ENCODE measurements around the gene OGDH.

Gene OGDH

GRCh38 chr7:44626620-44627019 lies 20.2 kb downstream of the OGDH start:
- Histone ChIP-seq H3K4me3 (ENCODE audit: low read length) (no peak overlapping the region), H3K4me1 (ENCODE audit: control insufficient read depth, low read length) (peaks cover 30% of the 10 kb centered on the region), H3K4me2 (ENCODE audit: low read length) (no peak overlapping the region), H3K27me3 (ENCODE audit: control insufficient read depth, low read length) (no peaks in the 10 kb centered on the region), H3K9me3 (ENCODE audit: control insufficient read depth, insufficient read depth, low read length) (no peaks in the 10 kb centered on the region), H3K79me2 (ENCODE audit: control insufficient read depth, low read length) (peaks cover 65% of the 10 kb centered on the region), H3F3A (ENCODE audit: control insufficient read depth, insufficient read depth) (peaks cover 8% of the 10 kb centered on the region; the same call in 1 of the 2 replicates), H4K20me1 (ENCODE audit: control insufficient read depth, insufficient read depth, low read depth, low read length) (peaks cover 19% of the 10 kb centered on the region), H3K9me2 (replicated peaks; ENCODE audit: control insufficient read depth, low read length) (no peaks in the 10 kb centered on the region), H3K36me3 (ENCODE audit: control insufficient read depth, low read length) (peaks cover 61% of the 10 kb centered on the region), H3K27ac (ENCODE audit: low read depth, low read length) (no peak overlapping the region)
- TF ChIP-seq CTCF (IDR thresholded peaks at IDR 0.05; ENCODE audit: low read depth, low read length, poor library complexity, severe bottlenecking), result no peak
- TF ChIP-seq EZH2phosphoT487 (IDR thresholded peaks at IDR 0.05; ENCODE audit: borderline replicate concordance, low read length), result no peak

GRCh38 chr7:44629829-44630522 lies 23.5 kb downstream of the OGDH start:
- Histone ChIP-seq H3K4me2 (ENCODE audit: low read length) (peak overlapping the region; percentile 34), H3K27ac (ENCODE audit: low read depth, low read length) (peak overlapping the region; percentile 65), H3K4me3 (ENCODE audit: low read length) (peak overlapping the region; percentile 12), H3F3A (ENCODE audit: control insufficient read depth, insufficient read depth) (peaks cover 15% of the 10 kb centered on the region), H3K27me3 (ENCODE audit: control insufficient read depth, low read length) (no peaks in the 10 kb centered on the region), H3K36me3 (ENCODE audit: control insufficient read depth, low read length) (peaks cover 42% of the 10 kb centered on the region), H3K4me1 (ENCODE audit: control insufficient read depth, low read length) (peaks cover 62% of the 10 kb centered on the region), H4K20me1 (ENCODE audit: control insufficient read depth, insufficient read depth, low read depth, low read length) (peaks cover 6% of the 10 kb centered on the region; the same call in 1 of the 2 replicates), H3K9me2 (replicated peaks; ENCODE audit: control insufficient read depth, low read length) (no peaks in the 10 kb centered on the region), H3K9me3 (ENCODE audit: control insufficient read depth, insufficient read depth, low read length) (no peaks in the 10 kb centered on the region), H3K79me2 (ENCODE audit: control insufficient read depth, low read length) (peaks cover 51% of the 10 kb centered on the region)
- TF ChIP-seq EZH2phosphoT487 (IDR thresholded peaks at IDR 0.05; ENCODE audit: borderline replicate concordance, low read length) (no peak), CTCF (IDR thresholded peaks at IDR 0.05; ENCODE audit: low read depth, low read length, poor library complexity, severe bottlenecking) (no peak)

- Histone ChIP-seq H3K9me3 (ENCODE audit: control insufficient read depth, insufficient read depth, low read length) (no peaks in the 10 kb centered on the region), H3K9me2 (replicated peaks; ENCODE audit: control insufficient read depth, low read length) (no peaks in the 10 kb centered on the region), H3K27ac (ENCODE audit: low read depth, low read length) (peak overlapping the region; percentile 65), H3K4me1 (ENCODE audit: control insufficient read depth, low read length) (peaks cover 62% of the 10 kb centered on the region), H3F3A (ENCODE audit: control insufficient read depth, insufficient read depth) (peaks cover 15% of the 10 kb centered on the region), H3K27me3 (ENCODE audit: control insufficient read depth, low read length) (no peaks in the 10 kb centered on the region), H4K20me1 (ENCODE audit: control insufficient read depth, insufficient read depth, low read depth, low read length) (peaks cover 6% of the 10 kb centered on the region; the same call in 1 of the 2 replicates), H3K4me3 (ENCODE audit: low read length) (peak overlapping the region; percentile 12), H3K36me3 (ENCODE audit: control insufficient read depth, low read length) (peaks cover 33% of the 10 kb centered on the region), H3K4me2 (ENCODE audit: low read length) (peak overlapping the region; percentile 34), H3K79me2 (ENCODE audit: control insufficient read depth, low read length) (peaks cover 41% of the 10 kb centered on the region)
- TF ChIP-seq EZH2phosphoT487 (IDR thresholded peaks at IDR 0.05; ENCODE audit: borderline replicate concordance, low read length) (no peak), CTCF (IDR thresholded peaks at IDR 0.05; ENCODE audit: low read depth, low read length, poor library complexity, severe bottlenecking) (no peak)
These were observed 24.5 kb downstream of the OGDH start for GRCh38 chr7:44630792-44631457.

All from DOHH2 (cell line).